Keratinocyte (primary cell): ENCODE data around the gene SNRK. TPM values are rescaled to one million over a fixed set of nuclear protein-coding genes. Genes with fewer than 3 reads are reported as not detected.
"Not testable (repeated sequence)": the region's sequence is repeated elsewhere in the genome, so short reads cannot be mapped to it uniquely, and the experiment has no call there.

ENCODE experiments used
- DNase-seq: peaks from one replicate; pipeline ENCODE4 v3.0.0-alpha.2; 2011; ENCODE audit warnings: low read depth, missing footprints, low spot score
- FAIRE-seq: peaks from 2 replicates; lab custom pipeline; 2011; peaks lifted over from hg19 to GRCh38; lab: Jason Lieb, UNC
- H2AFZ ChIP-seq: 2 replicates; pipeline ENCODE4 v1.6.0; 2012; ENCODE audit warnings: low read length, control low read depth, inconsistent platforms; ENCODE audit not compliant: control insufficient read depth
- H3K27ac ChIP-seq: 2 replicates; pipeline ENCODE4 v1.5.1; 2011; ENCODE audit warnings: low read length; ENCODE audit not compliant: control insufficient read depth, insufficient read depth
- H3K27me3 ChIP-seq: 3 replicates; pipeline ENCODE4 v1.6.0; 2011; ENCODE audit warnings: low read length; ENCODE audit not compliant: control insufficient read depth, insufficient read depth; ENCODE audit errors: extremely low read depth
- H3K36me3 ChIP-seq, 2 experiments: 2 replicates in 1 of 2; 3 replicates in 1 of 2; pipeline ENCODE4 v1.5.1; 2011; ENCODE audit warnings: low read length in 2 of 2, mild to moderate bottlenecking in 1 of 2; ENCODE audit not compliant: control insufficient read depth in 2 of 2, insufficient read depth in 2 of 2; ENCODE audit errors: extremely low read depth in 1 of 2
- H3K4me1 ChIP-seq: 3 replicates; pipeline ENCODE4 v1.5.1; 2011; ENCODE audit warnings: low read length; ENCODE audit not compliant: control insufficient read depth, insufficient read depth; ENCODE audit errors: extremely low read depth
- H3K4me2 ChIP-seq: 3 replicates; pipeline ENCODE4 v1.6.0; 2011; ENCODE audit warnings: low read depth, low read length; ENCODE audit not compliant: control insufficient read depth, insufficient read depth; ENCODE audit errors: extremely low read depth
- H3K4me3 ChIP-seq, 3 experiments: fragments of 200-600 bp in 1 of 3; sonication (generic) in 1 of 3; 2 replicates in 2 of 3; 3 replicates in 1 of 3; pipeline ENCODE4 v1.5.1; 2011 to 2016; ENCODE audit warnings: low read length in 3 of 3, mild to moderate bottlenecking in 3 of 3, control low read depth in 2 of 3, inconsistent platforms in 1 of 3, low read depth in 1 of 3, mixed read lengths in 1 of 3, mixed run types in 1 of 3, moderate library complexity in 1 of 3; ENCODE audit not compliant: control insufficient read depth in 2 of 3, insufficient read depth in 2 of 3; ENCODE audit errors: extremely low read depth in 1 of 3
- H3K79me2 ChIP-seq: 2 replicates; pipeline ENCODE4 v1.6.0; 2012; ENCODE audit warnings: low read length; ENCODE audit not compliant: control insufficient read depth, insufficient read depth
- H3K9ac ChIP-seq: 3 replicates; pipeline ENCODE4 v1.6.0; 2011; ENCODE audit warnings: low read length; ENCODE audit not compliant: control insufficient read depth, insufficient read depth; ENCODE audit errors: extremely low read depth
- H3K9me1 ChIP-seq: 3 replicates; pipeline ENCODE4 v1.6.0; 2011; ENCODE audit warnings: low read length; ENCODE audit not compliant: control insufficient read depth, insufficient read depth; ENCODE audit errors: extremely low read depth
- H3K9me3 ChIP-seq: 2 replicates; pipeline ENCODE4 v1.5.1; 2012; ENCODE audit warnings: low read depth, low read length; ENCODE audit not compliant: control insufficient read depth
- H4K20me1 ChIP-seq: 3 replicates; pipeline ENCODE4 v1.6.0; 2011; ENCODE audit warnings: low read length; ENCODE audit not compliant: control insufficient read depth, insufficient read depth; ENCODE audit errors: extremely low read depth
- CTCF ChIP-seq, 3 experiments: IDR thresholded peaks in 1 of 3; conservative IDR thresholded peaks in 1 of 3; optimal IDR thresholded peaks in 1 of 3; 2 replicates in 2 of 3; 3 replicates in 1 of 3; pipeline versions ENCODE3 to v1.5.1; 2011; ENCODE audit warnings: low read length in 3 of 3, mild to moderate bottlenecking in 3 of 3, moderate library complexity in 2 of 3, control low read depth in 1 of 3, inconsistent platforms in 1 of 3; ENCODE audit not compliant: insufficient read depth in 2 of 3; ENCODE audit errors: extremely low read depth in 1 of 3
- EZH2 ChIP-seq: IDR thresholded peaks from one replicate; pipeline ENCODE4 v1.6.1; 2012; ENCODE audit warnings: inconsistent platforms, mild to moderate bottlenecking, low read length, moderate library complexity
- dilution Hi-C: fragments of 300-500 bp; cut with MboI; formaldehyde crosslinking; loops from one replicate; pipeline ENCODE4 v1.7.0; 2020; ENCODE audit warnings: low sequenced_read_pairs; ENCODE audit not compliant: extremely low pct_ligation_motif_present
- polyA plus RNA-seq, 5 experiments: library from polyadenylated mRNA; depleted of rRNA in 3 of 5; stranded (reverse) in 3 of 5; stranded (forward) in 1 of 5; unstranded in 1 of 5; fragments of >200 nt; gene quantifications; 1 replicate in 1 of 5; 2 replicates in 3 of 5; 3 replicates in 1 of 5; pipeline versions ENCODE4 v1.2.1 to v1.2.3, GENCODE V29; 2011 to 2012; ENCODE audit warnings: missing spikeins in 2 of 5, low read depth in 1 of 5, low replicate concordance in 1 of 5

Gene SNRK
- polyA plus RNA-seq, 1 donor (not counting 4 experiments of a cell fraction or from before 2014, with no cell fraction given), result 15.7 TPM

GRCh38 chr3:43353923-43354670 is 67.8 kb downstream of the SNRK start:
- Histone ChIP-seq H3K9me3 (no peaks in the 10 kb centered on the region), H3K4me2 (no peak overlapping the region), H3K4me1 (no peaks in the 10 kb centered on the region), H4K20me1 (no peaks in the 10 kb centered on the region), H3K27me3 (no peaks in the 10 kb centered on the region), H3K4me3 (no peak overlapping the region), H3K36me3 (peaks cover 3% of the 10 kb centered on the region in 2 experiments), H3K9ac (no peak overlapping the region), H3K27ac (no peak overlapping the region), H3K9me1 (no peaks in the 10 kb centered on the region), H3K79me2 (no peaks in the 10 kb centered on the region), H2AFZ (no peak overlapping the region)
- TF ChIP-seq EZH2 (no peak), CTCF (optimal IDR thresholded peaks at IDR 0.05 in 1 of 3, IDR thresholded peaks at IDR 0.05 in 1 of 3, conservative IDR thresholded peaks at IDR 0.05 in 1 of 3; ENCODE audit: extremely low read depth in 1 of 3, insufficient read depth in 2 of 3, low read length in 3 of 3) (no peak)
- dilution Hi-C loops, result no loop called here
- FAIRE-seq, result no peak
- no peak for DNase-seq

GRCh38 chr3:43356033-43356432 is 69.7 kb downstream of the SNRK start:
- FAIRE-seq, DNase-seq, H3K4me2 ChIP-seq, H4K20me1 ChIP-seq, H3K79me2 ChIP-seq, H3K9me3 ChIP-seq, H3K27me3 ChIP-seq, H2AFZ ChIP-seq, H3K4me3 ChIP-seq, H3K4me1 ChIP-seq, H3K27ac ChIP-seq, dilution Hi-C loops, H3K9me1 ChIP-seq, H3K36me3 ChIP-seq, H3K9ac ChIP-seq: not testable (repeated sequence)

GRCh38 chr3:43361077-43361476 is 74.7 kb downstream of the SNRK start:
- TF ChIP-seq EZH2 (no peak), CTCF (optimal IDR thresholded peaks at IDR 0.05 in 1 of 3, IDR thresholded peaks at IDR 0.05 in 1 of 3, conservative IDR thresholded peaks at IDR 0.05 in 1 of 3; ENCODE audit: extremely low read depth in 1 of 3, insufficient read depth in 2 of 3, low read length in 3 of 3) (no peak)
- dilution Hi-C loops, result no loop called here
- Histone ChIP-seq H3K36me3 (no peaks in the 10 kb centered on the region), H3K27ac (no peak overlapping the region), H2AFZ (no peak overlapping the region), H4K20me1 (no peaks in the 10 kb centered on the region), H3K79me2 (no peaks in the 10 kb centered on the region), H3K27me3 (no peaks in the 10 kb centered on the region), H3K9ac (no peak overlapping the region), H3K4me1 (no peaks in the 10 kb centered on the region), H3K9me1 (no peaks in the 10 kb centered on the region), H3K4me3 (no peak overlapping the region), H3K9me3 (no peaks in the 10 kb centered on the region), H3K4me2 (no peak overlapping the region)
- DNase-seq (no peak), FAIRE-seq (no peak)
